ENCODE measurements around the gene NOVA1. TPM values are rescaled to one million over a fixed set of nuclear protein-coding genes. Genes with fewer than 3 reads are reported as not detected.

NOVA1 gene
- total RNA-seq, 1 donor = 6.9 TPM

DNA sequence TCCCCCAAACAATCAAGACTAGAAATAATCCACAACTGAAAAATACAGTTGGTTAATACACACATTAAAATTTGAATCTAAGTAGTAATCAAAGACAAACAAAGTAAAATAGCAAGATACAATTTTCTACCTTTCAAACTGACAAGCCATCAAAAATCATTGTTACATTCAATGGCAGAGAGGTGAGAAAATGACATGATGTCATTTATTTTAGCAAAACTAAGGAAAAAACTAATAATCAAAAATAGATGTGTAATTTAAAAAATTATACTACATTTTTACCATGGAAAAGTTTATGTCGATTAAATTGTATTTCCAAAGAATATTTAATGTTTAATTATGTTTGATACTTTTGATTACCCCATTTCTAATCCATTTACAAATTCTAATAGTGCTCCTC, 59.7 kb downstream of the NOVA1 start:
- no peak for DNase-seq (ENCODE audit: low read depth)
- TF ChIP-seq, protein P1, sequence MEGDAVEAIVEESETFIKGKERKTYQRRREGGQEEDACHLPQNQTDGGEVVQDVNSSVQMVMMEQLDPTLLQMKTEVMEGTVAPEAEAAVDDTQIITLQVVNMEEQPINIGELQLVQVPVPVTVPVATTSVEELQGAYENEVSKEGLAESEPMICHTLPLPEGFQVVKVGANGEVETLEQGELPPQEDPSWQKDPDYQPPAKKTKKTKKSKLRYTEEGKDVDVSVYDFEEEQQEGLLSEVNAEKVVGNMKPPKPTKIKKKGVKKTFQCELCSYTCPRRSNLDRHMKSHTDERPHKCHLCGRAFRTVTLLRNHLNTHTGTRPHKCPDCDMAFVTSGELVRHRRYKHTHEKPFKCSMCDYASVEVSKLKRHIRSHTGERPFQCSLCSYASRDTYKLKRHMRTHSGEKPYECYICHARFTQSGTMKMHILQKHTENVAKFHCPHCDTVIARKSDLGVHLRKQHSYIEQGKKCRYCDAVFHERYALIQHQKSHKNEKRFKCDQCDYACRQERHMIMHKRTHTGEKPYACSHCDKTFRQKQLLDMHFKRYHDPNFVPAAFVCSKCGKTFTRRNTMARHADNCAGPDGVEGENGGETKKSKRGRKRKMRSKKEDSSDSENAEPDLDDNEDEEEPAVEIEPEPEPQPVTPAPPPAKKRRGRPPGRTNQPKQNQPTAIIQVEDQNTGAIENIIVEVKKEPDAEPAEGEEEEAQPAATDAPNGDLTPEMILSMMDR (IDR thresholded peaks at IDR 0.05; ENCODE audit: insufficient read depth, low read depth, low read length) = no peak
- H3K4me3 ChIP-seq (ENCODE audit: low read depth, low read length) = no peak overlapping the region

DNA sequence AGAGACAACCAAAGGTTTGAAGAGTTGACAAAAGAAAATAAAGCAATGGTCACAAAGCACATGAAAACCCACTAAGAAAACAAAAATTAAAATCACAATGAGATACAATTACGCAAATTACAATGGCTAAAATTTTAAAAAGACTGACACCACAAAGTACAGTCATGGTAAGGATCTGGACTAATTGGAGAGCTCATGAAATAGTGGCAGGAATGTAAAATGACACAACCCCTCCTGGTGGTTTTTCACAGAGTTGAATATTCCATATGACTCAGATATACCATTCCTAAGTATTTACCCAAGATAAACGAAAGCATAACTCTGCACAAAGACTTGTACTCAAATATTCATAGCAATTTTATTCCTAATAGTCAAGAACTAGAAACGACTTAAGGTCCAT, 65.9 kb downstream of the NOVA1 start:
- TF ChIP-seq, protein P1 (IDR thresholded peaks at IDR 0.05; ENCODE audit: insufficient read depth, low read depth, low read length) = peak; percentile 12
- DNase-seq (ENCODE audit: low read depth) = peak; percentile 13
- H3K4me3 ChIP-seq (ENCODE audit: low read depth, low read length) = no peak overlapping the region

DNA sequence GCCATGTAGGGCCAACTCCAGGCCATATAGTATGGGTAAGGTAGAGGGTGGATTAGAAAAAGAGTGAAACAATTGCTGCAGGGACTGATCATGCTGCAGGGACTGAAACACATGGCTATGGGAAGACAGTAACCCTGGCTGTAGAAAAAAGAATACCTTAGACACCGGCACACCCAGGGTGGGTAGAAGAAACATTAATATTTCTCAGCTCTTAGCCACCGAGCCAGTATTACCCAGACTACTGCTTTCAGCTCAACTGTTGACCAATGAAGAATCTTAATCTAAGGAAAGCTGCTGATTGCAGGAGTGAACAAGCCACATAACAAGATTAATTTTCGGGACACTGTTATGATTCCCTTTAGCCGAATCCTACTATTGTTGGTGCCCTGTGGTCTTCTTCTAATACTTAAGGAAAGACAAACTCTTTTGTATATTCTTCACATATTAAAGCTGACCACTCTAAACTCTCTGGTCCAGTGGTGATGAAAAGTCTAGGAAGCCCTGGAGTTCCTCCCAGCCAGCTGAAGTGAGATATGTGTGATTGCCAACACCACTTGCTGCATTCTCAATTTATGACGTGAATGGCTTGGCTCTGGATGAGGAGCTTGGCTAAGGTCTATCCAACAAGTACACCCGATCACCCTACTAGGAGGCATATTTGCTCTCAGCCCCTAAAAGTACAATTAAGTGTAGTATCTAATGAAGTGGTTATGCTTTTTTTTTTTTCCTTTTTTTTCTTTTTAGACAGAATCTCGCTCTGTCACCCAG, 69.2 kb downstream of the NOVA1 start:
- DNase-seq (ENCODE audit: low read depth) = no peak
- no peak overlapping the region for H3K4me3 ChIP-seq (ENCODE audit: low read depth, low read length)
- TF ChIP-seq, protein P1 (IDR thresholded peaks at IDR 0.05; ENCODE audit: insufficient read depth, low read depth, low read length) = no peak

DNA sequence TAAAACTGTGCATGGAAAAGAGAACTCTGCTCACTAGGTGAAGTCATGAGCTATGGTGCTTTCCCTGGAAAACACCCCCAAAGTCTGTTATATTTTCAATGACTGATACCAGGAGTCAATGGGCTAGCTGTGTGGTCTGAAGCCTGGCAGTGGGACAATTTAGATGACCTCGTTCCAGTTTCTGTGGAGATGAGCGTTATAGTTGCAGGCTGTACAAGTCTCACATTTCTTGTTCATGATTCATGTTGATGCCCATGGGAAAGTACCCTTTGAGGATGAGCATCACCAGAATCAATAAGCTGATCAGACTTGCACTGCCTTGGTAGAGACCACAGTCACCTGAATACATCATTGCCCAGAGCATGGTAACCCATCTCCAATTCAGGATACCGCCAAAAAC, 70.7 kb downstream of the NOVA1 start:
- TF ChIP-seq, protein P1 (IDR thresholded peaks at IDR 0.05; ENCODE audit: insufficient read depth, low read depth, low read length) = no peak
- H3K4me3 ChIP-seq (ENCODE audit: low read depth, low read length) = no peak overlapping the region
- DNase-seq (ENCODE audit: low read depth) = no peak

DNA sequence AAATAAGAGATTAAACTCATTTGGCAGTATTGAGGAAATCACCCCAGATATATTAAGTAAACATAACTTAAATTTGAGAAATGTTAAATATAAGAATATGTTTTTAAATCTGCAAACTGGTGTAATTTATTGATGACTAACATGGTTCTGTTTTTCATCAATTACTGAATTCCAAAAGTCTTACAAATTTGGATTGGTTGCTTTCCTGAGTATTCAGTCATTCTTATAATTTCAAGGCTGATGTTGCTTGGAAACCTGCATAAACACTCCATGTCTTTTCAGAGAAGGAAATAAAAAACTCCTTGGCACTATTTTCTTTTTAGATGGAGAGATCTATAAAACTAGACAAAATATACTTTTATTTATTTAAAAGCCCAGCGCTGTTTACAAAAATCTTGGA, 71.7 kb downstream of the NOVA1 start:
- TF ChIP-seq, protein P1 (IDR thresholded peaks at IDR 0.05; ENCODE audit: insufficient read depth, low read depth, low read length) = no peak
- no peak for DNase-seq (ENCODE audit: low read depth)
- H3K4me3 ChIP-seq (ENCODE audit: low read depth, low read length) = no peak overlapping the region

DNA sequence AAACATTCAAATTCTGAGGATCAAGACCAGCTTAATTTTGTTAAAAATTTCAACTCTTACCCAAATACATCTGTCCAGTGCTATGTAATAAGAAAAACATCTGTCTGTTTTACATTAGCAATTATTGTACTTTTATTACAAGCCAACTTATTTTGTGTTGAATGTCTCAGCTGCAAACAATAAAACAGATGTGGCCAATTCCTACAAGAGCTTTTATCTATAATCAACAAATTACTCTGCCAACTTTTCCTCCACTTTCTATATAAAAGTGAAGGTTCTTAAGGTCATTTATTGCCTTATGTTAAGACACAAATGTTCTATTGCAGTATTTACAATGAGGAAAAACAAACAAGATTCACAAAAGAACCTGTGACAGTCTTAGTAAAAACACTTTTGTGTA, 72.7 kb downstream of the NOVA1 start:
- H3K4me3 ChIP-seq (ENCODE audit: low read depth, low read length) = no peak overlapping the region
- TF ChIP-seq, protein P1 (IDR thresholded peaks at IDR 0.05; ENCODE audit: insufficient read depth, low read depth, low read length) = no peak
- DNase-seq (ENCODE audit: low read depth) = peak; percentile 14

DNA sequence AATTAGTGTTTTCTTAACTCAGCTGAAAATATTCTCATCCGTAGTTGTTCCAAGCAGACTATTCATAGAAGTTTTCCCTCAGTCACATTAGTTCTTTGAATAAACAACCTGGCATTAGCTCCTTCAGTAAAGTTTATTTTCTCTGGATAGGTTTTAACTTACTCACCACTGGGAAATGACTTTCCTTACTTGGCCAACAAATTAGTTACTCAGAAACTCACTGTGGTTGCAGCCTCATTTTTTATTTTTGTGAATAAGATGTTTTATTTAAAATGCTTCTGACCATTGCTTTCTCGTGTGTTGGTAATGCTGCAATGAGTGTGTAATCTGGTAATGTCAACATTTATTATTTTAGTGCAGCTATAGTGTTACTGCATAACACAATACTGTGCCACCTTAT, 74.9 kb downstream of the NOVA1 start:
- peak; percentile 16 for DNase-seq (ENCODE audit: low read depth)
- no peak overlapping the region for H3K4me3 ChIP-seq (ENCODE audit: low read depth, low read length)
- TF ChIP-seq, protein P1 (IDR thresholded peaks at IDR 0.05; ENCODE audit: insufficient read depth, low read depth, low read length) = no peak

All from fibroblast of villous mesenchyme (primary cell).